ENCODE results near the gene C1R.

C1R gene

DNA sequence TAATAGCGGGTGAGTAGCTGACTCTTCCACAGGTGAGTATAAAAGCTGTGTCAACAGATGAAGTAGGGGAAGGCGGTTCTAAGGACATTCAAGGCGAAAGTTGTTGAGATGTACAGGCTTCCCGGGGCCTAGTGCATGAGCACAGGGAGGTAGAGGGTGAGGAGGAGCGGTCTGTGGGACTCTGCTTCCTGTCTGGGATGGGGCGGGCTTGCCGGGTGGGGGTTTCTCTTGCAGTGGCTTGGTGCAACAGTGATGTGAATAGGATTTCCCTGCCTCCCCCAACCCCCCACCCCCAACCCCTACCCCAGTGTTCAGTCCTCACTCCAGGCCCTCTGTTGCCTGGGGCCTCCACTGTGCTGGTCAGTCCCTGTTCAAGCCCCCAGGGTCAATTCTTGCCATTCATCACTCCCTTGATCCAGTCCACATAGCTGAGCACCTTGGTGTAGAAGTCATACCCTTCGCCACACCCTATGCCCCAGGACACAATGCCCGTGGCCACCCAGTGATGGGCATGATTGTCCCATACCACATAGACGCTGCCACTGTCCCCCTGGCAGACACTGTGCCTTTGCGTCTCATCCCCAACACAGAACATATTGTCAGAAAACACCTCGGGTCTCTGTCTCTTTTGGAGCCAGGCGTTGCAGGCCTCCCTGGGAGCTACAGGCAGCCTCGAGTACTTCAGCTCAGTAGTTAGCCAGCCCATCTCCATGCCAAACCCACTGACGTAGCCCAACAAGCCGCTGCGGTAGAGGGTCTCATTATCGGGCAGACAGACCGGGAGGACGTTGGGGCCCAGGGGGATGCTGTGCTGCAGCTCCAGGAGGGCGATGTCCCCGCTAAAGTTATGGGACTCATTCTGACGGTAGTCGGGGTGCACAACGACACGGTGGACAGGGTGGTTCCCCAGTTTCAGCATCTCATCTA is 4.0 kb upstream of the C1R start:
- H3K9ac ChIP-seq (ENCODE audit: low read length), result no peak overlapping the region
- no peak overlapping the region for H2AFZ ChIP-seq (ENCODE audit: low read depth, low read length, severe bottlenecking)
- TF ChIP-seq, protein P1, sequence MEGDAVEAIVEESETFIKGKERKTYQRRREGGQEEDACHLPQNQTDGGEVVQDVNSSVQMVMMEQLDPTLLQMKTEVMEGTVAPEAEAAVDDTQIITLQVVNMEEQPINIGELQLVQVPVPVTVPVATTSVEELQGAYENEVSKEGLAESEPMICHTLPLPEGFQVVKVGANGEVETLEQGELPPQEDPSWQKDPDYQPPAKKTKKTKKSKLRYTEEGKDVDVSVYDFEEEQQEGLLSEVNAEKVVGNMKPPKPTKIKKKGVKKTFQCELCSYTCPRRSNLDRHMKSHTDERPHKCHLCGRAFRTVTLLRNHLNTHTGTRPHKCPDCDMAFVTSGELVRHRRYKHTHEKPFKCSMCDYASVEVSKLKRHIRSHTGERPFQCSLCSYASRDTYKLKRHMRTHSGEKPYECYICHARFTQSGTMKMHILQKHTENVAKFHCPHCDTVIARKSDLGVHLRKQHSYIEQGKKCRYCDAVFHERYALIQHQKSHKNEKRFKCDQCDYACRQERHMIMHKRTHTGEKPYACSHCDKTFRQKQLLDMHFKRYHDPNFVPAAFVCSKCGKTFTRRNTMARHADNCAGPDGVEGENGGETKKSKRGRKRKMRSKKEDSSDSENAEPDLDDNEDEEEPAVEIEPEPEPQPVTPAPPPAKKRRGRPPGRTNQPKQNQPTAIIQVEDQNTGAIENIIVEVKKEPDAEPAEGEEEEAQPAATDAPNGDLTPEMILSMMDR (IDR thresholded peaks at IDR 0.05; ENCODE audit: insufficient read depth, low read length, poor library complexity, severe bottlenecking), result no peak
- no peak for TF ChIP-seq EZH2phosphoT487 (conservative IDR thresholded peaks at IDR 0.05; ENCODE audit: low read length)
- no peaks in the 10 kb centered on the region for H3K9me2 ChIP-seq (replicated peaks; ENCODE audit: insufficient read depth, low read length)
- no peaks in the 10 kb centered on the region for H3K27me3 ChIP-seq (ENCODE audit: low read length)
- no peak overlapping the region for H3K4me3 ChIP-seq (ENCODE audit: insufficient read depth, low read length, poor library complexity, severe bottlenecking)
- H4K20me1 ChIP-seq (ENCODE audit: low read depth, low read length), result no peaks in the 10 kb centered on the region
- no peaks in the 10 kb centered on the region for H3F3A ChIP-seq (ENCODE audit: insufficient read depth)
- no peaks in the 10 kb centered on the region for H3K9me3 ChIP-seq (ENCODE audit: insufficient read depth, low read length)
- no peak overlapping the region for H3K27ac ChIP-seq (ENCODE audit: low read depth, low read length)
- no peaks in the 10 kb centered on the region for H3K79me2 ChIP-seq (ENCODE audit: insufficient read depth, low read length)
- H3K4me2 ChIP-seq (ENCODE audit: low read depth, low read length, poor library complexity, severe bottlenecking), result no peak overlapping the region
- H3K36me3 ChIP-seq (ENCODE audit: low read length), result no peaks in the 10 kb centered on the region

DNA sequence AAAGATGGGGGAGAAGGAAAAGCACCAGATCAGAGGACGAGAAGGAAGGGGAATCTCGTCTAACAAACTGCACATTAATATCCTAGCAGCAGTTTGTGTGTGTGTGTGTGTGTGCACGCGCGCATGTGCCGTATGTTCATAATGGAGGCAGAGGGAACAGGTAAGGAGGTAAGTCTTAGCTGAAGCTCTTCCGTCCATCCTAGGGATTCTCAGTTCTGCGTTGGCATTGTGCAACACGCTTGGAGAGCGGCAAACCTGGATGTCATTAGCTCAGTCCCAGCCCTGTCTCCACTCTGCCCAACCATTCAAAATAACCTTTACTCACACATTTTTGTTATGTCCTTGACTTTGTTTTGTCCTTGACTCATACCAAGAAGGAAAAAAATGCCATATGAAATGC is 1.6 kb upstream of the C1R start:
- H3K36me3 ChIP-seq (ENCODE audit: low read length), result no peaks in the 10 kb centered on the region

DNA sequence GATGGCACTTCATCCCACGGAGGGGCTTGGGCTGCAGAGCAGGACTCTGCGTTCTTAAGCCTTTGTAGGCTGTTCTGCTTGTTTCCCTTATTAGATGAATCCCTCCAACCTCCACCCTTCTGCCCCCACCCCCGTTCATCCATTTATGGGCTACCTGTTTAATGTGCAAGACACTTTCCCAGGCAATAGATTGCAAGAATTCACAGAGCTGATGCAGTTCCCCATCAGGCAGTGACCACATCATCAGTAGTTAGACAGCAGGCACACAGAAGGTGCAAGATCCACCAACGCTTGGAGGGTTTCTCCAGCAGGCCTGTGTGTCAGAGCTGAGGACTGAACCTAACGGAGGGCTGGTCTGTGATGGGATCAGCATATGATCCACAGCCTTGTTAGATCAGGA is 1.2 kb upstream of the C1R start:
- H3K36me3 ChIP-seq (ENCODE audit: low read length), result no peaks in the 10 kb centered on the region
- H3K4me2 ChIP-seq (ENCODE audit: low read depth, low read length, poor library complexity, severe bottlenecking), result no peak overlapping the region
- TF ChIP-seq, protein P1 (IDR thresholded peaks at IDR 0.05; ENCODE audit: insufficient read depth, low read length, poor library complexity, severe bottlenecking), result no peak
- TF ChIP-seq EZH2phosphoT487 (conservative IDR thresholded peaks at IDR 0.05; ENCODE audit: low read length), result no peak
- H3K9ac ChIP-seq (ENCODE audit: low read length), result no peak overlapping the region
- no peaks in the 10 kb centered on the region for H3K27me3 ChIP-seq (ENCODE audit: low read length)
- H4K20me1 ChIP-seq (ENCODE audit: low read depth, low read length), result no peaks in the 10 kb centered on the region
- H3K9me3 ChIP-seq (ENCODE audit: insufficient read depth, low read length), result no peaks in the 10 kb centered on the region
- H3F3A ChIP-seq (ENCODE audit: insufficient read depth), result no peaks in the 10 kb centered on the region
- no peaks in the 10 kb centered on the region for H3K79me2 ChIP-seq (ENCODE audit: insufficient read depth, low read length)
- no peak overlapping the region for H3K27ac ChIP-seq (ENCODE audit: low read depth, low read length)
- H2AFZ ChIP-seq (ENCODE audit: low read depth, low read length, severe bottlenecking), result no peak overlapping the region
- no peak overlapping the region for H3K4me3 ChIP-seq (ENCODE audit: insufficient read depth, low read length, poor library complexity, severe bottlenecking)
- no peaks in the 10 kb centered on the region for H3K9me2 ChIP-seq (replicated peaks; ENCODE audit: insufficient read depth, low read length)

More for the DNA sequence above, 1.6 kb upstream of the C1R start:
- H3K79me2 ChIP-seq (ENCODE audit: insufficient read depth, low read length), result no peaks in the 10 kb centered on the region
- no peak overlapping the region for H2AFZ ChIP-seq (ENCODE audit: low read depth, low read length, severe bottlenecking)
- no peak overlapping the region for H3K9ac ChIP-seq (ENCODE audit: low read length)
- no peaks in the 10 kb centered on the region for H3K9me2 ChIP-seq (replicated peaks; ENCODE audit: insufficient read depth, low read length)
- H3K4me3 ChIP-seq (ENCODE audit: insufficient read depth, low read length, poor library complexity, severe bottlenecking), result no peak overlapping the region
- no peak overlapping the region for H3K4me2 ChIP-seq (ENCODE audit: low read depth, low read length, poor library complexity, severe bottlenecking)
- no peaks in the 10 kb centered on the region for H3K27me3 ChIP-seq (ENCODE audit: low read length)
- H3F3A ChIP-seq (ENCODE audit: insufficient read depth), result no peaks in the 10 kb centered on the region
- no peak for TF ChIP-seq EZH2phosphoT487 (conservative IDR thresholded peaks at IDR 0.05; ENCODE audit: low read length)
- TF ChIP-seq, protein P1 (IDR thresholded peaks at IDR 0.05; ENCODE audit: insufficient read depth, low read length, poor library complexity, severe bottlenecking), result no peak
- no peaks in the 10 kb centered on the region for H3K9me3 ChIP-seq (ENCODE audit: insufficient read depth, low read length)
- H4K20me1 ChIP-seq (ENCODE audit: low read depth, low read length), result no peaks in the 10 kb centered on the region
- no peak overlapping the region for H3K27ac ChIP-seq (ENCODE audit: low read depth, low read length)
